HG02588 (cell line): ENCODE results near the gene MYL3.

ENCODE experiments used
- ATAC-seq: cut with Tn5 transposase; IDR thresholded peaks from one replicate; pipeline ENCODE4 v1.9.1; 2021; ENCODE audit warnings: mild to moderate bottlenecking, moderate library complexity; ENCODE audit not compliant: unreplicated experiment

MYL3 gene

DNA sequence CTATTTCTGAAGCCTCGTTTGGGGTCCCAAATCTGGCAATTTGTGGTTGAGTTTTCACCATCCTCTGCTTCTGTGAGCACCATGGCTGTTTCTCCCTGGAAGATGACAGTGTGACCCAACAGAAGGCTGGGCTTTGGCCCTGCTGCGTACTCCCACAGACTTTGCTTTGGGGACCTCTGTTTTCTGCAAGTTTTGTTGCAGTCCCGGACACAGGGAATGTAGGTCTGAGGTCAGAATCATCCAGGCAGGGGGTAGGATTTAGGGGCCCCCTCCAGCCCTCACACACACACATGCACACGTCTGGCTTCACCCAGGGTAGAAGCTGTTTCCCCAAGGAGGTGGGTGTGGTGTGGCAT, 20.6 kb upstream of the MYL3 start:
- no peak for ATAC-seq

DNA sequence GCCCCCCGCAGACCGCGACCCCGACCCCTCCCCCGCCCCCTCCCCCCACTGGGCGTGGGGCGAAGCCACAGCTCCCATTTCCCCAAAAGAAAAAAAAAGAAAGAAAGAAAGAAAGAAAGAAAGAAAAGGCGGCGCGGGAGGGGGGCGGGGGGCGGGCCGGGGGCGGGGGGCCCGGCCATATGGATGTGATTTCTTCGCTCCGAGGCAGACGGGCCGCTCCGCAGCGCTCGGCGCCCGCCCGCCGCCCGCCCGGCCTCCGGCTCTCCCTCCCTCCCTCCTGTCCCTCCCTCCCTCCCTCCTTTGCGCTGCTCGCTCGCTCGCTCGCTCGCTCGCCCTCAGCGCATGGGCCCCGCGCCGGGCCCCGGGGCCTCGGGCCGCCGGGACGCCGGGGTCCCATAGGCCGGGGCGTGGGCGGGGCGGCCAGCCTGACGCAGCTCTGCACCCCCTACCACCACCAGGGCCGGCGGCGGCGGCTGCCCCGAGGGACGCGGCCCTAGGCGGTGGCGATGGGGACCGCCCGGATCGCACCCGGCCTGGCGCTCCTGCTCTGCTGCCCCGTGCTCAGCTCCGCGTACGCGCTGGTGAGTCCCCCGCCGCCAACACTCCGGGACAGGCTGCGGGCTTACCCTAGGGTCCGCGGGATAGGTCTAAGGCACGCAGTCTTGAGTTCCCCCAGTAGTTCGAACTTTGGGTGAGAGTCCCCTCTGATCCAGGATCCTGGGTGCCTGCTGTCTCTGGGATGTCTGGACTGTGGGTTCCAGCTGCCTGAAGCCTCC, 20.0 kb upstream of the MYL3 start:
- ATAC-seq = no peak

DNA sequence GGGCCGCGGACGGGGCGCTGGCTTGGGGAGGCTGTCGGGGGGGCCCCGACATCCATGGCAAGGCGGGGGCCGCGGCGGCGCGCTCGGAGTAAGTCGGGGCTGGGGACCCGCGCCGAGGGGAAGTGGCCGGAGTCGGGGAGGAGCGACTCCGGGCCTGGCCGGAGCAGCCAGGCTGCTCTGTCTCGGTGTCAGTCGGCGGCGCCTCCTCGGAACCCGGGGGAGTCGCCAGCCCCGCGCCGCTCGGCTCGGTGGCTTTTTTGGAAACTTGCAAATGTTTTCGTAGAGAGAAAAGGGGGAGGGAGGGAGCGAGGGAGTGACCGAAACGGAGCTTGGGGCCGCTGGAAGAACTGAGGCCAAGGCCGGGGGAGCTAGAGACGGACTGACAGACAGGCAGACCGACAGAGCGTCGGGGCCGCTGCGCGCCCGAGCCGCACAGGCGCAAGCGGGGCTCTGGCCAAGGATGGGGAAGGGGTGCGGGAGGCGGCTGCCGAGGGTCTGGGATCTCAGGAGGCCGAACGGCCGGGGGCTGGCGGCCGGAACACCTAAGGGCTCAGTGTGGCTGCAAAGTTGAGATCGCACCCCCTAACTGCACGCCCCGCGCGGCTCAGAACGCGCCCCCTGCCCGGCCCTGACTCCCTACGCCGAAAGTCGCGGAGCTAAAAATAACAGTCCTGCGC, 19.3 kb upstream of the MYL3 start:
- ATAC-seq = no peak

DNA sequence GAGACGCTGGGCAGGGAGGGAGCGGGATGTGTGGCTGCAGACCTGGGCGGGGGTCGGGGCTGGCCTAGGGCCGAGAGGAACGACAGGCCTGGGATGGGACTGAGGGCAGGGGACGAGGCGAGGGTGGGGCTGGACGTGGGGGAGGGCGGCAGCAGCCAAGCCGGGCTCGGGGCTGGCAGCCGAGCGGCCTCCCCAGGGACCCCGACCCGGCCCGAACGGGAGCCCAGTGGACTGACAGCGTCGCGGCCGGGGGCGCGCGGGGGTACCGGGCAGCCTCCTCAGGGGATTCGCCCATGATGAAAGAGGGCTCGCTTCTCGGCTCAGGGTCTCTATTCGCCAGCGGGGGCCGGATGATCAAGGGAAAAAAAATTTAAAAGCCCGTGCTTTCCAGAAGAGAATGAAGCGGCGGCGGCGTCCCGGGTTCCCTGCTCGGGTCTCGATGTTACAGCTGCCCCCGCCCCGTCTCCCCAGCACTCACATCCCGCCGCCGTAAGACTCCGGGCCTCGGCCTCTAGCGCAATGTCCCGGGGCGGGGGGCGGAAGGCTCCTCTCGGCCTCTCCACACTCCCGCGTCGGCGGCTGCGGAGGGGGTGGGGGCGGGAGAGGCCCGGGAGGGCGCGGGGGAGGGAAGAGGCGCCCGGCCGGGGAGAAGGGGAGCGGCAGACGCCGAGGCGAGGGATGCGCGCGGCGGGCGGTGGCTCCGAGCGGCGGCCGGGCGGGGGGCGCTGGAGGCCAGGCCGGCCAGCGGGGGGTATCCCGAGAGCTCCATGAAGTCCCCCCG, 18.5 kb upstream of the MYL3 start:
- ATAC-seq = no peak

DNA sequence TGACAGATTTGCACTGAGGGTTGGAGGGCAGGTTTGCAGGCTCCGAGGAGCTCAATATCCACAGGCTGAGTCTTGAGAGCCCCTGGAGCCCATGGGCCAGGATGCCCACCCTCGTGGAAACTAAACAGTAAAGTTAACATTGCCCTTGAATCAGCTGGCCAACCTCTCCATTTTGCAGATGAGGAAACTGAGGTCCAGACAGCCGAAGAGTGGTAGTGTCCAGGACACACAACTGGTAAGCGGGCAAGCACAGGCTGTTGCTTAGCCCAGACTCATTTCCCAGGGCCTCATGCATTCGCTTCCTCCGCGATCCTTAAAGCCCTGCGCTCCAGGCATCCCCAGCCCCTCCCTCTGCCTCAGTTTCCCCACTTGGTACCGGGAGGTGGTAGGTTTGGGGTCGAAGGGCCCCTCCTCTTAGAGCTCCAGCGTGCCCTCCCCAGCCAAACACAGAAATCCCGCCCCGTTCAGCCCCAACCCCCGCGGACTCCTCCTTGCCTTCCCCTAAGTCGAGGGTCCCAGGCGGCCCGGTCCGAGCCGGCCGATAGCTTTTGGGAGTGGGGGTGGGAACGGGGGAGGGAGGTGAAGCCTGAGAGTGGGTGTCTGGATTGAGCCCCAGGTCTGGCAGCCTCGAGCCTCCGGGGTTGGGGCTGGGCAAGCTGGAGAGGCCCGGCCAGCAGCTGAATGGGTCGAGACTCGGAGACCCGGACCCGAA, 17.8 kb upstream of the MYL3 start:
- no peak for ATAC-seq

DNA sequence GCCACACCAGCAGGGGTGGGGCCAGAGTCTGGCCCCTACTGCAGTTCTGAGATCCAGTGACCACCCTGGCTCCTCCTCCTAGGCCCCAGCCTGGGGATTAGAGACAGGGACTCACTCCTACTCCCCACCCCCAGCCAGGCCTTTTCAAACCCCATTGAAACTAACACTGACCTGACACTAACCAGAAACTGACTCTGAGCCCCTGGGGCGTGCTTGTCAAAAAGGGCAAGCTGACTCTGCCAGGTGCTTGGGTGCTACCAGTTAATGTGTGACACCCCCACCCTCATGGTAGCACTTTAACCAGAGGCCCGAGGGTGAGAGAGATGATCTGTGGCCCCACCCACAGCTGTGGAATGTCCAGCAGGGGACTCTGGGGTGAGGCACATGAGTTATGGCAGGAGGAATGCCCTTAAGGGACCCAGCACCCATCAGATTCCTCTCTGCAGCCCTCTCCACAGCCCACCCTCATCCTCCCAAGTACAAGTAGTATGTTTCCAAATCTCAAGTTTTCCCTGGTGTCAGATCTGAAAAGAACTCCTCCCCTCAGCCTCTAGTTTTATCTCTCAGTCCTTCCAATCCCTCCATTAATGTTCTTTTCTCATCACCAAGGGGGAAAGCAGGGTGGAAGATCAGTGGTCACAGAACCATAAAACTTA, 15.7 kb upstream of the MYL3 start:
- no peak for ATAC-seq

DNA sequence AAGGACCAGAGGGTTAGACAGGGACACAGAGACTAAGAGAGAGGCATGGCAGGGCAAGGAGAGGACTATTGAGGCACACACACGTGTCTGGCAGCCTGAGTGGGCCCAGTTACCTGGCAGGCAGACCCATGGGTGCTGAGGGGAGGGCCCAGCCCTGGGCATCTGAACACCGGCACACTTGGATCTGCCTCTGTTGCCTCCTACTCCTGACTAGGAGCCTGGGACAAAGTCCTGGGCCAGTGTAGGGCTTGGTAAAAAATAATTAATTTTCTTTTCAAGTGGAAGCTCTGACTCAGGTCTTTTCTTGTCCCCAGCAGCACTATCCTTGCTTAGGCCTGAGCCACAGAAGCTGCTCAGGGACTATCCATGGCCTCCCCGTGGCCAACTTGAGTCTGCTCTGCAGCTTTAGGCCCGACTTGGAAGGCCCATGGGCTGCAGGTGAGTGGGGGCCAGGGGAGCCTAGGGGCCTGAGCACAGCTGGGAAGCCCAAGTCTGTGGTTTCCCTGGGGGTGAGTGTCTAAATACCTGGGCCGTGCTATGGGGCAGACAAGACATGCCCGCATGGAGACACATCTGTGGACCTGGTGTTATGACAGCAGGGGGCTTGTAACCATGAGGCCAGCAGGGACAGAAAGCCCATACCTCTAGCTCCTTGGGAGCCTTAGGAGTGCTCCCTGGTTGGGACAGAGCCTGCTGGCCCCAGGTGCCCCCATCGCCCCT, 14.3 kb upstream of the MYL3 start, which contains the start of gene PTH1R:
TSS of gene PTH1R (plus strand) at position 316 of the 720 bp plus-strand sequence. CDS start 5,839 bp downstream, outside the sequence.
- no peak for ATAC-seq

DNA sequence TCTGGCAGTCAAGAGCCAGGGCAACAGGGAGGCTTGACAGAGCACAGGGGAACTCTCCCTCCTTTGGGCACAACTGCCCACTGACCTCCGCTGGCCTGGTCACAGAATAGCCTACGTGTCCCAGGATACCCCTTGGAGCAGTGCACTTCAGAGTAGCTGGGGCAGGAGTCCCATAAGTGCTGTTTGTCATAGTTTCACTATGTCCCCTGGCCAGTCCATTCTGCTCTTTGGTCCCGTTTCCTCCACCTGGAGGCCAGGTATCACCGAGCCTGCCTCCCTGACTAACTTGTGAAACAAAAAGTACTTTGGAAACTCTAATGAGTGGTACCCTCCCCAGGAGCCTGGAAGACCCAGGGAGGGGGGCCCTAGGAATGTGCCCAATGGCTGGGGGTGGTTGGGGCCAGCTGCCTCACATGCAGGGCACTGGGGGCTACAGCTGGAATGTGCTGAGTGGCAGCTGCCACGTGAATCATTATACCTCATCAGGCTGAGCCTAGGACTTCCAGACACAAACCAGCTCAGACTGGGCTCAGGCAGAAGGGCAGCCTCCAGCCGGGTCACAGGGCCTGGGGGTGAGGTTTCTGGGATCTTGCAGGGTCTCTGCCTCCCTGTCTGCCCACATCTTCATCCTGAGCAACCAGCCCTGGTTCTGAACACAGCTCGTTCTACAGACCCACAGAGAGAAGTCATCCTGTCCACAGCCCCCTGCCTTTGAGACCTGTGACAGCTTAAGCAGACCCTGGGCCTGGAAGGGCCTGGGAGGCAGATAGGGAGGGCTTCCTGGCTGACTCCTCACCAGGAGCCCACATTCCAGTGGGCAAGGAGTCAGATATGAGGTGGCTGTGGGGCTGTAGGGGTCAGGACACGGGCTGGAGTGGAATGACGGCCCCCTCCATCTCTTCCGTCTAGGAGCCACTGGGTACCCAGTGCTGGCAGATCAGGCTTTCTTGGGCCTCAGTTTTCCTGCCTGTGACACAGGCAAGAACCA, 13.4 kb upstream of the MYL3 start:
- ATAC-seq = no peak

DNA sequence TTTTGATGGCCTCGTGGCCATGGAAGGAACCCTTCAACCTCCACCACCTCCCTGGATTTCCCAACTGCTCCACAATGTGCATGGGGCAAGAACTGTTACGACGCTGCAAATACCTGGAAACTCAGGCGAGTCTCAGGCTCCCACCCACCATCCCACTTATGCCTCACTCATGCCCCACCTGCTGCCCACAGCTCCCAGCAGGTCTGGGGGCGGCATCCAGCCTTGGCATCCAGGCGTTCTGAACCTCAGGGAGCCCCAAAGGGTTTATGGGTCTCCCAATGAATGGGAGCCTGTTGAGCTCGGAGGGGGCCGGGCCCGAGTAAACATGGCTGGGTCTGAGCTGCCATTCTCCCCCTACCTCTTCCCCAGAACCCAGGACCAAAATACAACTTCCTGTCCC, 12.3 kb upstream of the MYL3 start:
- ATAC-seq = no peak

DNA sequence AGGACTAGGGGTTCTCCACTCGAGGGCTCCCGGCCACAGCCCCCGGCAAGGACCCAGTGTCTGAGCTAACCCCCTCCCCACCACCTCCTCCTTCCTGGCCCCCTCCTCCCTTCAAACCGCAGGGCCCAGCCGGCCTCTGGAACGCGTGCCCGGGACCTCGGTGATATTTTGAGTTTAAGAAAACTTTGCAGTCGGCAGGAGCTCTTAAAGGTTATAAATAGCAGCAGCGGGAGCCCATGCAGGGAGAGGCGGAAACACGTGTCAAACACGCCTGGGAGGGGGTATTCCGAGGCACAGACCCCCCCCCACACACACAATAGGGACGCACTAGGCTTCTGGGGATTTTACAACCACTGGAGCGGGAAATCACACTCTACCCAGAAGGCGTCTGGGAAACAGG, 11.2 kb upstream of the MYL3 start:
- no peak for ATAC-seq

DNA sequence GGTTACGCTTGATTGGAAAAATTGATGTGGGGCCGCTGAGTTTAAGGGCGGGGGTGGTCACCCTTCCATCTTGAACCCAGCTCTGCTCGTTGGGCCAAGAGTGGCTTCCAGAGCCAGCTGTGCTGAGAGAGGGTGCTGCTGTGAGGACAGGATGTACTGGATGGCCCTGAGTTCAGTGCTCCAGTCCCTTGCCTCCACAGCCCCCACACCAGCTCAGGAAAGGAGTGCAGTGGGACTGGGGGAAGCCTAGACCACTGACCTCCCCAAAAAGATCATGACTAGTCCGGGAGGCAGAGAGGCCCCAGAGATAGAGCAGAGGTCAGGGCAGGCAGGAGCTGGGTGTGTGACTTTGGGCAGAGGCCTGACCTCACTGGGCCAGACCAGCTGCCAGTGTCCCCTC, 10.3 kb upstream of the MYL3 start:
- no peak for ATAC-seq

DNA sequence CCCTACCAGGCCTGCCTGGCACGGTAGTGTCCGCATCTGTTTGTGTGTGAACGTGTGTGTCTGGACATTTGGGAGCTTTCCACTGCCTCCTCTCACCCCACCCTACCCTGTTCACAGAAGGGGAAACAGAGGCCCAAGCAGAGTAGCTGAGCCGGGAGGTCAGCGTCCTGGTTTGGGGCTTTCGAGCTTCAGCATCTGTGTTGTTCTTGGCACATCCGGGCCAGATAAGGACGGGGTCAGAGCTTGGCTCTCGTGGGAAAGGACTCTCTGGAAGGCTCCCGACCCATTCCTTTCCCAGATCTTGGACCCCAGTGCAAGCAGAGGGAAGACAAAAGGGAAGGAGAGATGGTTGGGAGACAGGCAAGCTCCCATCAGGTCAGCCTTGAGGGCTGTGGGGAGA, 8.0 kb upstream of the MYL3 start:
- no peak for ATAC-seq

DNA sequence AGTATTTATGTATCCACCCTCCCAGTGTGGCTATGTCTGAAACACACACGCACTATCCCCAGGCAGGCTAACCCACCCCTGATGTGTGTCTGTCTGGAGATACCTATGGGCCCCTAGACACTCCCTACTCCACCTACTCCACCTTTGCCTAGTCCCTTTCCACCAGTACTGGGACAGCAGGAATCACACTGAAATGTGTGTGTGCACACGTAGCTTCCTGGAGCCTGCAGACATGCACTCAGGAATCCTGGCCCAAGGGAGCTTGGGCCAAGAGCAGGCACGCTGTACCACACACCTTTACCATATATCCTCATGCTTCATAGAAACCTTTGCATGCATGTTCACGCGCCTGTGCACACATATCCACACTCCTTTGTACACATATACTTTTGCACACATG, 7.4 kb upstream of the MYL3 start:
- no peak for ATAC-seq

DNA sequence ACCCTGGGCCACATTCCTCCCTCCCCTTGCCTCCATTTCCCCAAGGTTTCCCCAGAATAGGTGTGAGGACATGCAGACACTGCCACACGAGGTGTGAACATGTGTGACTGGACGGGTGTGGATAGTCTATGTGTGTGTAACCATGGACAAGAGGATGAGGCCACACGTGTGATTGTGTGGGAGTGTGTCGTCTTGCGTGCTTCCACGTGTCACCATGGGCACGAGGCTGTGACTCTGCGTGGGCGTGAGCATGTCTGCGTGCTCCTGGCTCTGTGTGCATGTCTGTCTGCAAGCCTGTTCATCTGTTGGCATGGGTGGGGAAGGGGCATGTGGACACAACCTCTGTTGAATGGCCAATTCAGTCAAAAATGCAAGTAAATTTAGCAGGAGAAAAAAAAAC, 6.2 kb upstream of the MYL3 start:
- no peak for ATAC-seq

DNA sequence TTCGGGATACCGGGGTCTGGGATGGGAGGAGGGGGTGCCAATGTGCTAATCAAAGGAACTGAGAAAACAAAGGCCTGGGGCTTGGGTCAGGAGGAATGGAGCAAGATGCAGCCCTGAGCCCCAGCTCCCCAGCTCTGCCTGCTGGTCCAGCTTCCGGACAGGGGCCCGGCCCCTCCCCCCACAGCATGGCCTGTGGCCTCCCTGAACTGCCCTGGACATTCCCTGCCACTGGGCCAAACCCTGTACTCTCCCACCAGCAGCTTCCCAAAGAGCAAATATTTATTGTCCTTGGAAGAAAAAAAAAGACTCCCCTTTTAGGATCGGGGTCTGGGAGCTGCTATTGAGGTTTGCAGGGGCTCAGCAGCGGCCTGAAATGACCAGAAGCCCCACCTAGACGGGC, 5.7 kb upstream of the MYL3 start:
- ATAC-seq = no peak

DNA sequence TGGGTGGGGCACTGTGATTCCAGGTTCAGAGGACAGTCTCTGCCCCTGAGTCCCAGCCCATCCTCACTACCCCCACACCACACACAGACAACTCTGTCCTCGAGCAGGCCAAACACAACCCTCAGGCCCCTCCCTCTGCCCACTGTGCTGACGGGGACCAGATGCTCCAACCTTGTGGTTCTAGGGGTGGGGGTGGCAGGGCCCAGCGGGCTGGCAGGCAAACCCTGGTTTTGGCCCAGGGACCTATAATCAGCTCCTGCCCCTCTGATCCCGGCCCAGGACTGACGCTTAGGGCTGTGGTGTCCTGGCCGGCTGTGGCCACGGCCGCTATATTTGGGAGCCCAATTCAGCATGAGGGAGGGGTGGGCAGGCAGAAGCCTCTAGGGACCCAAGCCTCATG, 5.0 kb upstream of the MYL3 start:
- no peak for ATAC-seq

DNA sequence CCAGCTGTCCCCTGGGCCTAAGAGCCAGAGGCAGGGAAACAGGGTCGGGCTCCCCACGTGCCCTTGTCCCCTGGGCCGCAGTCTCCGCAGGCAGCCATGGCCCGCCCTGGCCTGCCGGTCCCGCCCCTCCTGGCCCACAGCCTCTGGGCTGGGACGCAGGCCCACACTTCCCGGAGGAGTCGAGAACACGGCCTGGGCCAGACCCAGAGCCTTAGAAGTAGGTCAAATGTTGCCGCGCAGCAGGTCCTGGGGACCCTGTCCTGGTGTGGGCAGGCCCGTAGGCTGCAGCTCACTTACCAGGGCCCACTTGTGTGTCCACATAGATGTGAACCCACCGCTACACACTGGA, 4.3 kb upstream of the MYL3 start:
- ATAC-seq = no peak

DNA sequence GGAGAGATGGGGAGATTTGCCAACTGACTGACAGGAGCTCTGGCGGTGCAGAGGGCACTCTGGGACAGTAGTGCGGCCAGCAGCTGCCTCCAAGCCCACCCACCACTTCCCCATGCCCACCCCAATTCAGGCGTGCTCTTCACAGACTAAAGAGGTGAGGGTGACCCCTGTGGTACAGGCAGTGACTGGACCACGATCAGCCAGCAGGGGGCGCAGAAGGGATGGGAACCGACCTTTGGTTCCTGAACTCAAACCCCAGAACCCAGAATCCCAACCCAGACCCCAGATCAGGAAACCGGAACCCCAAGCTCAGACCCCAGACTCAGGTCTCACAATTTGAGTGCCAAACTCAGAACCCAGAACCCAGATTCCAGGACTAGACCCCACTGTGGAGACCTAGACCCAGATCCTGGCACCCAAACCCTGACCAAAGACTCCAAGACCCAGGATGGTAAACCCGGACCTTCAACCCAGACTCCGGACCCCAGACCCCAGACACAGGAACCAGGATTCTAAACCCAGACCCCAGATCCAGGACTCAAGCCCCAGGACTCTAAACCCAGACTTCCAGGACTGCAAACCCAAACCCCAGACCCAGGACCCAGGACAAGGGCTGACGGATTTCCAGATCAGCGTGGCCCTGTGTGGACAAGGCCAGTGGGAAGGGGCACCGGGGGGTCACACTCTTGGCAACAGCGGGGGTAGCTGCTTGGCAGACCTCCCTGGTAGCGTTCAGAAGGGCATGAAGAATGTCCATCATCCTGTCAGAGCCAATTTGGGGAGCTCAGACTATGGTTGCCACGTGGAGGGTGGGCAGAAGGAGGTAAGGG, 3.7 kb upstream of the MYL3 start:
- ATAC-seq = no peak
